Astrocyte (in vitro differentiated cells and primary cell): ENCODE results near the gene TPX2. TPM values are rescaled to one million over a fixed set of nuclear protein-coding genes. Genes with fewer than 3 reads are reported as not detected.

Experiments
- DNase-seq: peaks from one replicate; pipeline ENCODE4 v3.0.0-alpha.2; 2010; ENCODE audit warnings: low read depth
- FAIRE-seq: peaks from 2 replicates; lab custom pipeline; 2011; peaks lifted over from hg19 to GRCh38; lab: Jason Lieb, UNC
- H2AFZ ChIP-seq: 2 replicates; pipeline ENCODE4 v1.6.0; 2012; ENCODE audit warnings: low read depth, low read length, inconsistent platforms
- H3K27ac ChIP-seq: 2 replicates; pipeline ENCODE4 v1.5.1; 2011; ENCODE audit warnings: low read depth, low read length, inconsistent platforms
- H3K27me3 ChIP-seq: 2 replicates; pipeline ENCODE4 v1.6.0; 2011; ENCODE audit warnings: low read length, inconsistent platforms; ENCODE audit not compliant: insufficient read depth
- H3K36me3 ChIP-seq: 2 replicates; pipeline ENCODE4 v1.5.1; 2011; ENCODE audit warnings: low read length, inconsistent platforms; ENCODE audit not compliant: insufficient read depth
- H3K4me1 ChIP-seq: 2 replicates; pipeline ENCODE4 v1.5.1; 2011; ENCODE audit warnings: low read length, inconsistent platforms; ENCODE audit not compliant: insufficient read depth
- H3K4me2 ChIP-seq: 2 replicates; pipeline ENCODE4 v1.6.0; 2012; ENCODE audit warnings: low read length, inconsistent platforms
- H3K4me3 ChIP-seq: 2 replicates; pipeline ENCODE4 v1.5.1; 2011; ENCODE audit warnings: low read depth, mild to moderate bottlenecking, low read length, inconsistent platforms; ENCODE audit not compliant: insufficient read depth
- H3K79me2 ChIP-seq: 2 replicates; pipeline ENCODE4 v1.6.0; 2012; ENCODE audit warnings: mild to moderate bottlenecking, low read length, inconsistent platforms; ENCODE audit not compliant: insufficient read depth
- H3K9ac ChIP-seq: 2 replicates; pipeline ENCODE4 v1.6.0; 2012; ENCODE audit warnings: mild to moderate bottlenecking, low read length, inconsistent platforms
- H3K9me3 ChIP-seq: 2 replicates; pipeline ENCODE4 v1.5.1; 2012; ENCODE audit warnings: low read depth, mild to moderate bottlenecking, low read length, inconsistent platforms; ENCODE audit not compliant: insufficient read depth
- H4K20me1 ChIP-seq: 2 replicates; pipeline ENCODE4 v1.6.0; 2012; ENCODE audit warnings: low read length, inconsistent platforms; ENCODE audit not compliant: insufficient read depth
- H3K27ac Mint-ChIP-seq: one replicate; pipeline ENCODE4 v1.8.0; 2021; ENCODE audit warnings: mild to moderate bottlenecking, mixed read lengths; ENCODE audit not compliant: unreplicated experiment
- H3K27me3 Mint-ChIP-seq: one replicate; pipeline ENCODE4 v1.8.0; 2021; ENCODE audit warnings: low read depth, mixed read lengths; ENCODE audit not compliant: unreplicated experiment
- H3K36me3 Mint-ChIP-seq: one replicate; pipeline ENCODE4 v1.8.0; 2021; ENCODE audit warnings: low read depth, mixed read lengths; ENCODE audit not compliant: unreplicated experiment
- H3K4me1 Mint-ChIP-seq: one replicate; pipeline ENCODE4 v1.8.0; 2021; ENCODE audit warnings: low read depth, mixed read lengths; ENCODE audit not compliant: unreplicated experiment
- H3K4me3 Mint-ChIP-seq: one replicate; pipeline ENCODE4 v1.8.0; 2021; ENCODE audit warnings: mild to moderate bottlenecking, moderate library complexity, mixed read lengths; ENCODE audit not compliant: unreplicated experiment
- H3K9me3 Mint-ChIP-seq: one replicate; pipeline ENCODE4 v1.8.0; 2021; ENCODE audit warnings: mild to moderate bottlenecking, mixed read lengths; ENCODE audit not compliant: unreplicated experiment
- EZH2 ChIP-seq: IDR thresholded peaks from 2 replicates; pipeline ENCODE4 v1.6.1; 2012; ENCODE audit warnings: mild to moderate bottlenecking, low read length, inconsistent platforms; ENCODE audit not compliant: insufficient read depth
- total RNA-seq: library from RNA; stranded (reverse); gene quantifications from 2 replicates; pipeline ENCODE4 v1.2.1, GENCODE V29; 2021
- TF ChIP-seq, protein P1 (sequence below): IDR thresholded peaks from 2 replicates; pipeline ENCODE4 v1.5.1; 2011; ENCODE audit warnings: low read depth, mild to moderate bottlenecking, inconsistent platforms, low read length, moderate library complexity; ENCODE audit not compliant: insufficient read depth

Gene TPX2
- total RNA-seq, 1 donor from 2014 or later, result 41.6 TPM

- Mint-ChIP-seq H3K36me3 (no peaks in the 10 kb centered on the region), H3K27ac (no peak overlapping the region), H3K27me3 (no peaks in the 10 kb centered on the region), H3K4me1 (peaks cover 53% of the 10 kb centered on the region), H3K9me3 (peaks cover 3% of the 10 kb centered on the region), H3K4me3 (no peak overlapping the region)
- Histone ChIP-seq H3K4me1 (peaks cover 80% of the 10 kb centered on the region), H3K36me3 (no peaks in the 10 kb centered on the region), H3K4me3 (no peak overlapping the region), H3K27ac (no peak overlapping the region), H2AFZ (no peak overlapping the region), H3K4me2 (no peak overlapping the region), H3K9me3 (no peaks in the 10 kb centered on the region), H3K79me2 (peaks cover 10% of the 10 kb centered on the region), H4K20me1 (no peaks in the 10 kb centered on the region), H3K9ac (no peak overlapping the region), H3K27me3 (no peaks in the 10 kb centered on the region)
- FAIRE-seq, result no peak
- no peak for DNase-seq
- no peak for TF ChIP-seq EZH2
- TF ChIP-seq, protein P1, sequence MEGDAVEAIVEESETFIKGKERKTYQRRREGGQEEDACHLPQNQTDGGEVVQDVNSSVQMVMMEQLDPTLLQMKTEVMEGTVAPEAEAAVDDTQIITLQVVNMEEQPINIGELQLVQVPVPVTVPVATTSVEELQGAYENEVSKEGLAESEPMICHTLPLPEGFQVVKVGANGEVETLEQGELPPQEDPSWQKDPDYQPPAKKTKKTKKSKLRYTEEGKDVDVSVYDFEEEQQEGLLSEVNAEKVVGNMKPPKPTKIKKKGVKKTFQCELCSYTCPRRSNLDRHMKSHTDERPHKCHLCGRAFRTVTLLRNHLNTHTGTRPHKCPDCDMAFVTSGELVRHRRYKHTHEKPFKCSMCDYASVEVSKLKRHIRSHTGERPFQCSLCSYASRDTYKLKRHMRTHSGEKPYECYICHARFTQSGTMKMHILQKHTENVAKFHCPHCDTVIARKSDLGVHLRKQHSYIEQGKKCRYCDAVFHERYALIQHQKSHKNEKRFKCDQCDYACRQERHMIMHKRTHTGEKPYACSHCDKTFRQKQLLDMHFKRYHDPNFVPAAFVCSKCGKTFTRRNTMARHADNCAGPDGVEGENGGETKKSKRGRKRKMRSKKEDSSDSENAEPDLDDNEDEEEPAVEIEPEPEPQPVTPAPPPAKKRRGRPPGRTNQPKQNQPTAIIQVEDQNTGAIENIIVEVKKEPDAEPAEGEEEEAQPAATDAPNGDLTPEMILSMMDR, result no peak
These were observed 100.8 kb downstream of the TPX2 start for GRCh38 chr20:31839782-31840487.

DNA sequence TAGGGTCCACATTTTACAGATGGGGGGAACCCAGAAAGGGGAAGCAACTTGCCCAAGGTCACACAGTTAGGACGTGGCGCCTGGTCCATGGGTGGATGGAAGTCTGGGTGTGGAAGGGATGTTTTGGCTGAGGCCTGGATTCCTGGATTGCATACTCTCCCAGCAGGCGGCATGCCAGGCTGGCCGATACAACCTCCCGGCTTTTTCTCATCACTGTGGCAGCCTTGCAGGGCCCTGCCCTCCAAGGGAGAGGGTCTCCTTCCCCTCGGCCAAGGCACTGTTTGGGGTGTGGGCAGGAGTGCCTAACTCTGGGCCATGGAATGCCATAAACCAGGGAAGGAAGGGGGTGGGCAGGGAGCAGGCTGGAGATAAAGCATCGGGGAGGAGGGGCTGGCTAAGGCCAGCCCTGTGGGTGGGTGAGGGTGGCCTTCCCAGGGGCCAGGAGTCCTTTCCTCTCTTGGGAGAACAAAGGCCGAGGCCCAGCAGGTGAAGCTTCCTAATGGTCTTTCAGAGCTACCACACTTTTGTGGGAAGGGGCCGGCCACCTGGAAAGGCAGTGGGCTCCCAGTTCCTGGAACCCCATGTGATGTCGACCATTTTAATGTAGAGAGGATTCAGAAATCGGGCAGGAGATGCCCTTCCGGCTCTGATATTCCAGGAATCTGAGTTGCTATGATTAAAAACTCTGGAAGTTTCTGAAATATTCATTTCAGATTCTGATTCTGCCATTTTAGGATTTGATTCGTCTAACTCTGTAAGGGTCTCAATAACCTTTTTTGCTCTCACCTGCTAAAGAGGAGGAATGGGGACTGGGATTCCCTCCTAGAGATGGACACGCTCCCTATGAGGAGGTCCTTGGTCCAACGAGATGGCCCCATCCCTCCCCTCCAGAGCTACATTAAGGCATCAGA lies 102.1 kb downstream of the TPX2 start:
- peaks cover 3% of the 10 kb centered on the region for H3K9me3 Mint-ChIP-seq
- Histone ChIP-seq H3K4me3 (no peak overlapping the region), H2AFZ (no peak overlapping the region), H3K36me3 (no peaks in the 10 kb centered on the region), H4K20me1 (no peaks in the 10 kb centered on the region), H3K4me2 (peak overlapping the region; percentile 84), H3K79me2 (peaks cover 14% of the 10 kb centered on the region), H3K27ac (peak overlapping the region; percentile 85), H3K27me3 (no peaks in the 10 kb centered on the region), H3K9ac (peak overlapping the region; percentile 72), H3K4me1 (peaks cover 79% of the 10 kb centered on the region), H3K9me3 (no peaks in the 10 kb centered on the region)
- no peak for DNase-seq
- H3K36me3 Mint-ChIP-seq, result no peaks in the 10 kb centered on the region
- H3K27me3 Mint-ChIP-seq, result no peaks in the 10 kb centered on the region
- peak overlapping the region; percentile 75 for H3K27ac Mint-ChIP-seq
- TF ChIP-seq, protein P1, result no peak
- H3K4me3 Mint-ChIP-seq, result no peak overlapping the region
- H3K4me1 Mint-ChIP-seq, result peaks cover 44% of the 10 kb centered on the region
- FAIRE-seq, result no peak
